CD14-positive monocyte (primary cell): ENCODE results near the gene SH3RF3. TPM values are rescaled to one million over a fixed set of nuclear protein-coding genes. Genes with fewer than 3 reads are reported as not detected.

Experiments used
- DNase-seq, 3 donors: peaks; one replicate each; pipeline ENCODE4 v3.0.0-alpha.2; 2011 to 2022
- H2AFZ ChIP-seq: 2 replicates; pipeline ENCODE4 v1.6.0; 2012; ENCODE audit warnings: mild to moderate bottlenecking, low read depth, low read length, inconsistent platforms; ENCODE audit not compliant: insufficient read depth, poor library complexity, severe bottlenecking
- H3K27ac ChIP-seq, 2 donors: 1 replicate in 1 of 2; 2 replicates in 1 of 2; pipeline ENCODE4 v1.5.1; 2012 to 2013; ENCODE audit warnings: low read length in 2 of 2, control low read depth in 1 of 2, inconsistent platforms in 1 of 2, low read depth in 1 of 2, mild to moderate bottlenecking in 1 of 2
- H3K27me3 ChIP-seq, 2 donors: one replicate each; pipeline versions ENCODE4 v1.6.0 to v1.6.1; 2011 to 2013; ENCODE audit warnings: low read length in 2 of 2; ENCODE audit not compliant: control insufficient read depth in 2 of 2, insufficient read depth in 2 of 2
- H3K36me3 ChIP-seq, 2 donors: replicated peaks in 1 of 2; 1 replicate in 1 of 2; 2 replicates in 1 of 2; pipeline versions ENCODE4 v1.5.1 to v1.6.1; 2012 to 2013; ENCODE audit warnings: low read length in 2 of 2, control low read depth in 1 of 2, inconsistent platforms in 1 of 2, mild to moderate bottlenecking in 1 of 2; ENCODE audit not compliant: insufficient read depth in 2 of 2, control insufficient read depth in 1 of 2
- H3K4me1 ChIP-seq, 2 donors: 1 replicate in 1 of 2; 2 replicates in 1 of 2; pipeline versions ENCODE4 v1.5.1 to v1.6.1; 2012 to 2013; ENCODE audit warnings: low read length in 2 of 2, control low read depth in 1 of 2, inconsistent platforms in 1 of 2, mild to moderate bottlenecking in 1 of 2, moderate library complexity in 1 of 2; ENCODE audit not compliant: insufficient read depth in 2 of 2, control insufficient read depth in 1 of 2
- H3K4me2 ChIP-seq: replicated peaks from 2 replicates; pipeline ENCODE3; 2012; ENCODE audit warnings: low read length, moderate library complexity, mild to moderate bottlenecking; ENCODE audit not compliant: poor library complexity, severe bottlenecking; ENCODE audit errors: extremely low read depth
- H3K4me3 ChIP-seq, 3 experiments: fragments of 200-600 bp in 1 of 3; sonication (generic) in 1 of 3; replicated peaks in 1 of 3; 1 replicate in 2 of 3; 2 replicates in 1 of 3; pipeline ENCODE4 v1.5.1; 2011 to 2013; ENCODE audit warnings: low read length in 3 of 3, mild to moderate bottlenecking in 3 of 3, control low read depth in 2 of 3, low read depth in 2 of 3, inconsistent platforms in 1 of 3, moderate library complexity in 1 of 3
- H3K79me2 ChIP-seq: 2 replicates; pipeline ENCODE4 v1.6.0; 2012; ENCODE audit warnings: mild to moderate bottlenecking, control low read depth, inconsistent platforms, low read length, moderate library complexity; ENCODE audit not compliant: insufficient read depth
- H3K9ac ChIP-seq: 2 replicates; pipeline ENCODE4 v1.6.0; 2017; ENCODE audit warnings: low read length, mild to moderate bottlenecking; ENCODE audit not compliant: insufficient read depth, poor library complexity, severe bottlenecking
- H3K9me3 ChIP-seq, 2 donors: replicated peaks in 1 of 2; 1 replicate in 1 of 2; 2 replicates in 1 of 2; pipeline versions ENCODE4 v1.5.1 to v1.6.1; 2012 to 2013; ENCODE audit warnings: low read length in 2 of 2, control low read depth in 1 of 2; ENCODE audit not compliant: control insufficient read depth in 1 of 2, insufficient read depth in 1 of 2
- H4K20me1 ChIP-seq: 2 replicates; pipeline ENCODE4 v1.6.0; 2012; ENCODE audit warnings: mild to moderate bottlenecking, low read length, control low read depth, moderate library complexity; ENCODE audit not compliant: insufficient read depth
- H3K27ac Mint-ChIP-seq, 7 donors: one replicate each; pipeline ENCODE4 v1.8.0; 2020; ENCODE audit warnings: mild to moderate bottlenecking in 7 of 7, mixed read lengths in 7 of 7, moderate library complexity in 6 of 7, inconsistent platforms in 2 of 7
- H3K27me3 Mint-ChIP-seq, 3 donors: one replicate each; pipeline ENCODE4 v1.8.0; 2021 to 2022; ENCODE audit warnings: low read depth in 3 of 3, mild to moderate bottlenecking in 3 of 3, mixed read lengths in 3 of 3, moderate library complexity in 3 of 3, inconsistent platforms in 1 of 3
- H3K36me3 Mint-ChIP-seq, 2 donors: one replicate each; pipeline ENCODE4 v1.8.0; 2020; ENCODE audit warnings: mixed read lengths in 2 of 2, inconsistent platforms in 1 of 2, mild to moderate bottlenecking in 1 of 2
- H3K4me1 Mint-ChIP-seq: one replicate; pipeline ENCODE4 v1.8.0; 2020; ENCODE audit warnings: mild to moderate bottlenecking, mixed read lengths
- H3K4me3 Mint-ChIP-seq, 2 donors: one replicate each; pipeline ENCODE4 v1.8.0; 2020; ENCODE audit warnings: mild to moderate bottlenecking in 2 of 2, mixed read lengths in 2 of 2, moderate library complexity in 1 of 2
- H3K9me3 Mint-ChIP-seq, 7 donors: one replicate each; pipeline ENCODE4 v1.8.0; 2020 to 2022; ENCODE audit warnings: mixed read lengths in 7 of 7, mild to moderate bottlenecking in 6 of 7, moderate library complexity in 6 of 7, inconsistent platforms in 2 of 7
- CTCF ChIP-seq: fragments of 200-600 bp; IDR thresholded peaks from one replicate; pipeline ENCODE4 v1.8.0; 2022; ENCODE audit warnings: antibody characterized with exemption, mild to moderate bottlenecking
- WGBS: methylation state at CpG from one replicate; pipeline ENCODE4 v1.1.5; 2013; ENCODE audit warnings: missing lambda C conversion rate; ENCODE audit not compliant: insufficient coverage; 5-methylcytosine and 5-hydroxymethylcytosine counted together
- intact Hi-C, 2 donors: fragments of 100-400 bp; cut with micrococcal nuclease; formaldehyde crosslinking; loops; one replicate each; pipeline versions ENCODE4 v1.15.0 to v1.15.1; 2023
- polyA plus RNA-seq, 3 donors: library from polyadenylated mRNA; depleted of rRNA in 1 of 3; unstranded in 2 of 3; stranded (reverse) in 1 of 3; fragments of 300-500 nt in 2 of 3; fragments of >200 nt in 1 of 3; fragmentation: Illumina TruSeq in 2 of 3; gene quantifications; 1 replicate in 2 of 3; 2 replicates in 1 of 3; pipeline ENCODE4 v1.2.3, GENCODE V29; 2012 to 2021

The SH3RF3 gene
- polyA plus RNA-seq, 3 donors = 0.25 to 0.75 (median 0.34) TPM

- TF ChIP-seq CTCF = no peak
- no peaks in the 10 kb centered on the region for H3K36me3 ChIP-seq
- no peaks in the 10 kb centered on the region for H3K27me3 ChIP-seq
- no peak overlapping the region for H3K9ac ChIP-seq
- H2AFZ ChIP-seq = no peak overlapping the region
- H3K9me3 ChIP-seq = no peaks in the 10 kb centered on the region
- intact Hi-C loops = no loop called here
- H3K4me1 ChIP-seq = peaks cover 0 to 2% of the 10 kb centered on the region in 2 donors
- no peak overlapping the region for H3K4me3 ChIP-seq
- H3K27ac ChIP-seq = no peak overlapping the region
- no peak overlapping the region for H3K27ac Mint-ChIP-seq
- H3K9me3 Mint-ChIP-seq = no peaks in the 10 kb centered on the region
- no peaks in the 10 kb centered on the region for H3K36me3 Mint-ChIP-seq
- no peak overlapping the region for H3K4me3 Mint-ChIP-seq
- peaks cover 7% of the 10 kb centered on the region for H3K4me1 Mint-ChIP-seq
- over 99% methylated on average over 6 of the region's 7 CpGs for WGBS
- no peak overlapping the region for H3K4me2 ChIP-seq
- no peaks in the 10 kb centered on the region for H3K79me2 ChIP-seq
- peaks cover 5 to 13% (median 9%) of the 10 kb centered on the region in 3 donors for H3K27me3 Mint-ChIP-seq
- DNase-seq = no peak
- H4K20me1 ChIP-seq = no peaks in the 10 kb centered on the region
These were observed 271.1 kb downstream of the SH3RF3 start for GRCh38 chr2:109400102-109400501.

GRCh38 chr2:109401370-109401769 lies 272.4 kb downstream of the SH3RF3 start:
- no peak for TF ChIP-seq CTCF
- no peak overlapping the region for H3K27ac ChIP-seq
- no peak overlapping the region for H2AFZ ChIP-seq
- Mint-ChIP-seq H3K4me1 (peaks cover 7% of the 10 kb centered on the region), H3K27me3 (peaks cover 5 to 13% (median 5%) of the 10 kb centered on the region in 3 donors), H3K27ac (peak overlapping the region in 1 of 7 donors; percentile 28), H3K9me3 (no peaks in the 10 kb centered on the region), H3K4me3 (no peak overlapping the region), H3K36me3 (no peaks in the 10 kb centered on the region)
- no CpG with 5 or more reads among the region's 3 CpGs for WGBS
- H3K9ac ChIP-seq = no peak overlapping the region
- H3K79me2 ChIP-seq = no peaks in the 10 kb centered on the region
- intact Hi-C loops = no loop called here
- no peaks in the 10 kb centered on the region for H3K27me3 ChIP-seq
- no peak overlapping the region for H3K4me2 ChIP-seq
- H3K4me1 ChIP-seq = peaks cover 0 to 2% of the 10 kb centered on the region in 2 donors
- no peaks in the 10 kb centered on the region for H4K20me1 ChIP-seq
- H3K4me3 ChIP-seq = no peak overlapping the region
- no peaks in the 10 kb centered on the region for H3K36me3 ChIP-seq
- DNase-seq = no peak
- H3K9me3 ChIP-seq = no peaks in the 10 kb centered on the region
